ENCODE data around the gene SLC25A1.

GRCh38 chr22:19223617-19224016 is 45.1 kb upstream of the SLC25A1 start:
- TF ChIP-seq CTCF (IDR thresholded peaks at IDR 0.05; ENCODE audit: low read depth, low read length) (no peak), EZH2phosphoT487 (IDR thresholded peaks at IDR 0.05; ENCODE audit: low read depth) (no peak)
